ENCODE data around the gene TRIOBP. TPM values are rescaled to one million over a fixed set of nuclear protein-coding genes. Genes with fewer than 3 reads are reported as not detected.
"Not testable (repeated sequence)": the region's sequence is repeated elsewhere in the genome, so short reads cannot be mapped to it uniquely, and the experiment has no call there.

The TRIOBP gene
- polyA plus RNA-seq, 10 donors: 33.4 to 61.8 (median 43.9) TPM

DNA sequence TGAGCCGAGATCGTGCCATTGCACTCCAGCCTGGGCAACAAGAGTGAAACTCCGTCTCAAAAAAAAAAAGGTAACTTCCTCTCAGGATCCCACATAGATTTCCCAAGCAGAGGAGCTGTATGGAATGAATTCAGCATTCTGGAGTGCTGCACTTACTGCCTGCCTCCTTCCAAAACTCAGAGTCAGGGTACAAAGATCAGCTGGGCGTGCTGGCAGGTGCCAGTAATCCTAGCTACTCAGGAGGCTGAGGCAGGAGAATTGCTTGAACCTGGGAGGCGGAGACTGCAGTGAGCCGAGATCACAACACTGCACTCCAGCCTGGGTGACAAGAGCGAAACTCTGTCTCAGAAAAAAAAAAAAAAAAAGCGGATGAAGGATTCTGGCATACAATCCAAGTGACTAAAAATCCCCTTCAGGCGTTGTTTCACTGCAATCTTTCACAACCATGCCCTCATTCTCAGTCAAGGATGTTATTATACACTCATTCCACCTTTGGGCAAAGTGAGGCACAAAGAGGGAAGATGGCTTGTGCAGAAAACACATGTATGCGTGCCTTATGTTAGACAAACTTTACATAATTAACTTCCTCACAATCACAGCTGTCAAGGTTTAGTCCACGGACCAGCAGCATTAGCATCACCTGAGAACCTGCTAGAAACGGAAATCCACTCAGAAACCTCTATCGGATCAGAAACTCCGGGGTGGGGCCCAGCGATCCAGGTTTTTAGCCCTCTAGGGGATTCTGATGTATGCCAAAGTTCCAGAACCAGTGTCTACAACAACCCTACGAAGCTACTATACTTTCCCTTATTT lies 11.8 kb upstream of the TRIOBP start:
- DNase-seq: no peak

DNA sequence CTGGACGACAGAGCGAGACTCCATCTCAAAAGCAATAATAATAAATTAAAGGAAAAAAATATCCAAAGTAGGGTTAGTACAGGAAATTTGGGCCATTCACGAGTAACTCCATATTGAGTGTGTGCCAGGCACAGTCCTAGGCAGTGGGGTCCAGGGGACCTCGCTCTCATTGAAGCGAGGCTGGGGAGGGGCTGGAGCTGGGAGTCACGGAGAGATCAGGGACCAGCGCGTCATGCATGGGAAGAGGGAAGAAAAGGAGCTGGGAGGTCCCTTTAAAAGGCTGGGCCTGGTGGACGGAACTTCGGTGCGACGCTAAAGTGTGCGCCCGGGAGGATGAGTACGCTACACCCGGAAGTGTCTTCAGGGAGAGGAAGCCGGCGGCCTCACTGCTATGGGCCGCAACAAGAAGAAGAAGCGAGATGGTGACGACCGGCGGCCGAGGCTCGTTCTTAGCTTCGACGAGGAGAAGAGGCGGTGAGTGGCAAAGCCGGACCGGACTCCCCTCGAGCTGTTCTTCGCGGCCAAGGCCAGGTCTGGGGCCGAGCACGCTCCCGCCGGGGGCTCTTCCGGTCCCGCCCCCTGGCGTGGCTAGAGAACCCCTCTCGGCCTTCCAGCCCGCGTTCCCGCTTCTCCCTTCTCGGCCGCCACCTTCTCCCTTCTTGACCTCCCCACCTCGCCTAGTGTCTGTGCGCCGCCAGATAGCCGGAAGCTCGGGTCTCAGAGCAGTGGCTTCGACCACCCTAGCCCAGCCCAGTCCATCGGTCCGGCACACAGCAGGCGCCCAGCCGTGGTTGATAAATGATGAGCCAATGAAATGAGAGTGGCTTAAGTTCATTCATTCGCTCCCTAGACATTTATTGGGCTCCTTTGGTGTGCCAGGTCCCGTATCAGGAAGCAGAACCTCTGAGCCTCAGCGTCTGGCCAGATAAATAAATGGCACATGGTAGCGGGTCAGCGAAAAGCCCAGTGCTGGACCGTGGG lies 10.6 kb upstream of the TRIOBP start, which contains the start of gene NOL12:
NOL12 (plus strand) TSS at position 342 of the 981 bp plus-strand sequence; CDS start at position 392, 50 bp downstream.
- peak; percentile 87 to 97 (median 91) for DNase-seq

DNA sequence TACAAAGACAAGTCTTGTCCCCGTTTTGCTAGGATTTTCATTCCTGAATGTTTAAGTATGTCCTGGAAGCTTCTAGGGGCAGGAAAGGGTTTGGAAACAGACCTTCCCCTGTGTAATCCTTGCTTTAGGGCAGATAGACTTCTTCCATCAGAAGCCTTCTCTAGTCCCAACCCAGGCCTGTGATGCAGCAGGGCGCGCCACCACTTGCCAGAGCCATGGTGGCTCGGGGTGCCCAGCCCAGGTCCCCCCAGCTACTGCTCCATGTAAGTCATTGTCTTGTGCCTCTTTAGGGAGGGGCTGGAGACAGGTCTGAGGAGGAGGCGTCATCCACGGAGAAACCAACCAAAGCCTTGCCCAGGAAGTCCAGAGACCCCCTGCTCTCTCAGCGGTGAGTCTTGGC lies 6.4 kb upstream of the TRIOBP start:
- DNase-seq: no peak

DNA sequence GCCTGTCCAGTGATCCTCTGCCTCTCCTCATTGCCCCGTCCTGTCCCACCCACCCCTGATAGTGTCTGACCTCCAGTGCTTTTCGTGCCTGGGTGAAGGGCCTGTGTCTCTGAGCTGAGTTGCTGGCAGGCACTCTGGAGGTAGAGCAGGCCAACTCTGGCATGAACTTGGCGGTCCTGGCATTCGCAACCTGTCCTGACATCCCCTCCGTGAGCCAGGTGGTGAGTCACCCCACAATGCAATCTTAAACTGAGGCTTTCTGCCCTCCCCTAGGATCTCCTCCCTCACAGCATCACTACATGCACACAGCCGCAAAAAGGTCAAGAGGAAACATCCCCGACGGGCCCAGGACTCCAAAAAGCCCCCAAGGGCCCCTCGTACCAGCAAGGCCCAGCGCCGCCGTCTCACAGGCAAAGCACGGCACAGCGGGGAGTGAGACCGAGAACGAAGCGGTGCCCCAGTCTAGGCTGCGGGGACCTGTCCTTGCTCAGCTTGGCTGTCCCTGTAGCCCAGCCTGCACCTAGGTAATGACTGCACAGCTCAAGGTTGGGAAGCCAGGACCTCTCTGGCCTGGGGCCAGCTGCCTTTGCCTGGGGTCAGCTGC lies 5.8 kb upstream of the TRIOBP start:
- no peak for DNase-seq

DNA sequence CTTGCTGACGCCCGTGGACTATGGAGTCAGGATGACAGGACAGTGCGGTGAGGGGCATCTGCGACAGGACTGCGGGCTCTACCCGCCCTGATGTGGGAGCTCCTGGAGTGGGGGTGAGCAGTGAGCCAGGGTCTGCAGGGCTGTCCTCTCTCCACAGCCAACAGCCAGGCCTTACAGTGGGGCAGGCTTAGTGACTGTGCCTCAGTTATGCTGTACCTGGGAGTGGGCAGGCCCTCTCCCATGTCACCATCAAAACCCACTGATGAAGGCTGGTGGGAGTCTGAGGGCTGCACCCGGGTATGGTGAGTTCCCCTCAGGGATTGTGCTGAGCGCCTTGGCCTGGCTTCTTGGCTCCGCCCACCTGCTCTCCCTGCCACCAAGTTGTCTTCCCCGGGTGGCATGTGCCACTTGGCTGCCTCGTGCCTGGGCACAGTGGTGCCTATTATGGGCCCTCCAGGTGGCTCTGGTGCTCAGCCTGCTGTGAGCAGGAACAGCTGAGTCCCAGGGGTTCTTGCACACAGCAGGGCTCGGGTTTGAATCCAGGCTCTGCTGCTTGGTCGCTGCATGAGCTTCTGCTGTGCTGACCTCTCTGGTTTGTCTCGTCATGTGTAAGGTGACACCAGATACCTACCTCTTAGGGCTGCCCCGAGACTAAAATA lies 4.1 kb upstream of the TRIOBP start:
- DNase-seq: no peak

DNA sequence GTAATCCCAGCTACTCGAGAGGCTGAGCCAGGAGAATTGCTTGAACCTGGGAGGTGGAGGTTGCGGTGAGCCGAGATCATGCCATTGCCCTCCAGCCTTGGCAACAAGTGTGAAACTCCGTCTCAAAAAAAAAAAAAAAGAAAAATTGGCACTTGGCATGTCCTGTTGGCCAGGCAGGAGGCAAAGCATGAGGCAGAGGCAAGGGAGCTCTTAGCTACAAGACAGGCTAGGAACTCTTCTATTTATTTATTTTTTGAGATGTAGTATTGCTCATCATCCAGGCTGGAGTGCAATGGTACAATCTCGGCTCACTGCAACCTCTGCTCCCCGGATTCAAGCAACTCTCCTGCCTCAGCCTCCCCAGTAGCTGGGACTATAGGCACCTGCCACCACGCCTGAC lies 2.7 kb upstream of the TRIOBP start:
- not testable (repeated sequence) for DNase-seq

DNA sequence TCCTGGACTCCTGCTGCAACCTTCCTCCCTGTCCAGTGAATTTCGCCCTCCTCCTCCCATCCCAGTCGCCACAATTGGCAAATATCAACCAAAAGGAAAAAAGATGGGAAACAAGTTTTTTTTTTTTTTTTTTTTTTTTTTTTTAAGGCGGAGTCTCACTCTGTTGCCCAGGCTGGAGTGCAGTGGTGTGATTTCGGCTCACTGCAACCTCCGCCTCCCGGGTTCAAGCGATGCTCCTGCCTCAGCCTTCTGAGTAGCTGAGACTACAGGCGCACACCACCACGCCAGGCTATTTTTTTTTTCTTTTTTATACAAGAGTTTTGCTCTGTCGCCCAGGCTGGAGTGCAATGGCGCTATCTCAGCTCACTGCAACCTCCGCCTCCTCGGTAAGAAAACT lies 590 bp upstream of the TRIOBP start:
- not testable (repeated sequence) for DNase-seq

DNA sequence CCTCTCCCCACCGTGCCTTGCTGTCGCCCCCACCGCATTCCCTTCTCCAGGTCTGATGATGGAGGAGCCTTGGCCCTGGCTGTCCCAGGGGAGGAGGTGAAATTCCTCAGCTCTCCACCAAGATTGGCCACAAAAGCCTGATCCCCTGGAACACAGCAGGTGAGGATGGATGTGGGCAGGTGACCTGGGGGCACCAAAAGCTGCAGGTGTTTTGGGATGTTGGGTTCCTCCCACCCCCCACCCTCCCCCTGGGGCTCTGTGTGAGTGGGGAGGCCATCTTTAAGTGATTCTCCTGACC lies 639 bp downstream of the TRIOBP start:
- no peak for DNase-seq

DNA sequence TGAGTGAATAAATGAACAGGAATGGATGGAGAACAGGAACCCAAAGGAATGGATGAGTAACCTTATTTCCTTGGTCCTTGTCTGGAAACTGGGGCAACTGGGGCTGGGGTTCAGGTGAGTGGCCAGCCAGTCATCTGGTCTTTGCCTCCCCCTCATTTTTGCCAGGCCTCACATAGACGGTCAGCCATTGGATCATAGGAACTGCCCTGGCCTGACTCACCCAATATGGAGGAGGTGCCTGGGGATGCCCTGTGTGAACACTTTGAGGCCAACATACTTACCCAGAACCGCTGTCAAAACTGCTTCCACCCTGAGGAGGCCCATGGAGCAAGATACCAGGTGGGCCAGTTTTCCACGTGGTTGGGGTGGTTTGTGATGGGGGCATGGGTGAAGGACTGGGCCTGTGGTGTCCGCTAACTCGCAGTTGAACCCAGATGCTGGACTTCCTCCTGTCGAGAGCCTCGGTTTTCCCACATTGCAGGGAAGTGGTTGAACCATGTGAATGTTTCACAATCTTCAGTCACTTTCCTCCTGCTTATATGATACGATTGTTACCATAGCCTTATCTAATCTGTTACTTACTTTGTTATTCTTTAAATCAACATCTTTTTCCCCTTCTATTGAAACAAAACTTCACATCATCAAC lies 4.4 kb downstream of the TRIOBP start:
- no peak for DNase-seq

DNA sequence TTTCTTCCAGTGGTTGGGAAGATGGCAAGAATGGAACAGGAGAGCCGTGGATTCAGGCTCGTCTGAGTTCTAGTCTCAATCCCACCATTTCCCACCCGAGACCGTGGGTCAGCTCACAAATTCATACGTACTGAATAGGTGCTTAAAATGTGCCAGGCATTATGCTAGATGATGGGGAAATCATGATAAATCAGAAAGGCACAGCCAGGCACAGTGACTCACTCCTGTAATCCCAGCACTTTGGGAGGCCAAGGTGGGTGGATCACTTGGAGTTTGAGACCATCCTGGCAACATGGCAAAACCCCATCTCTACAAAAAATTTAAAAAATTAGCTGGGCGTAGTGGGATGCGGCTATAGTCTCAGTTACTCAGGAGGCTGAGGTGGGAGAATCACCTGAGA lies 7.1 kb downstream of the TRIOBP start:
- DNase-seq: no peak

DNA sequence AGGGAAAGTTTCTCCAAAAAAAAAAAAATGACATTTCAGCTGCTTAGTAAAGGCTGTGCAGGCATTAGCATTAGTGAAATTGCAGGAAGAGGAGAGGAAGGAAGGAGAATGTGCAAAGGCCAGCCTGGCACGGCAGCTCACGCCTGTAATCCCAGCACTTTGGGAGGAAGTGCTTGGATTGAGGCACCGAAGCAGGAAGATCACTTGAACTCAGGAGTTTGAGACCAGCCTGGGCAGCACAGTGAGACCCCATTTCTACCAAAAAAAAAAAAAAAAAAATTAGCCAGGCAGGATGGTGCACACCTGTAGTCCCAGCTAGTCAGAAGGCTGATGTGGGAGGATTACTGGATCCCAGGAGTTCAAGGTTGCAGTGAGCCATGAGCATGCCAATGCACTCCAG lies 7.8 kb downstream of the TRIOBP start:
- no peak for DNase-seq

DNA sequence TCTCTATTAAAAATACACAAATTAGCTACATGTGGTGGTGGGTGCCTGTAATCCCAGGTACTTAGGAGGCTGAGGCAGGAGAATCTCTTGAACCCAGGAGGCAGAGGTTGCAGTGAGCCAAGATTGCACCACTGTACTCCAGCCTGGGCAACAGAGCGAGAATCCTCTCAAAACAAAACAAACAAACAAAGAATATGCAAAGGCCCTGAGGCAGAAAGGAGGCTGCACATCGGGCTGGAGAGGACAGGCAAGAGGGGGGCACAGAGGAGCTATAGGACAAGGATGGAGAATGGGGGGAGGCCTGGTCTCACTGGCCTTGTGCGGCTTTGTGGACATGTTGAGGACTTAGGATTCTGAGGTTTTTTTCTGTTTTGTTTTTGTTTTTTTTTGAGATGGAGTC lies 8.4 kb downstream of the TRIOBP start:
- DNase-seq: no peak

DNA sequence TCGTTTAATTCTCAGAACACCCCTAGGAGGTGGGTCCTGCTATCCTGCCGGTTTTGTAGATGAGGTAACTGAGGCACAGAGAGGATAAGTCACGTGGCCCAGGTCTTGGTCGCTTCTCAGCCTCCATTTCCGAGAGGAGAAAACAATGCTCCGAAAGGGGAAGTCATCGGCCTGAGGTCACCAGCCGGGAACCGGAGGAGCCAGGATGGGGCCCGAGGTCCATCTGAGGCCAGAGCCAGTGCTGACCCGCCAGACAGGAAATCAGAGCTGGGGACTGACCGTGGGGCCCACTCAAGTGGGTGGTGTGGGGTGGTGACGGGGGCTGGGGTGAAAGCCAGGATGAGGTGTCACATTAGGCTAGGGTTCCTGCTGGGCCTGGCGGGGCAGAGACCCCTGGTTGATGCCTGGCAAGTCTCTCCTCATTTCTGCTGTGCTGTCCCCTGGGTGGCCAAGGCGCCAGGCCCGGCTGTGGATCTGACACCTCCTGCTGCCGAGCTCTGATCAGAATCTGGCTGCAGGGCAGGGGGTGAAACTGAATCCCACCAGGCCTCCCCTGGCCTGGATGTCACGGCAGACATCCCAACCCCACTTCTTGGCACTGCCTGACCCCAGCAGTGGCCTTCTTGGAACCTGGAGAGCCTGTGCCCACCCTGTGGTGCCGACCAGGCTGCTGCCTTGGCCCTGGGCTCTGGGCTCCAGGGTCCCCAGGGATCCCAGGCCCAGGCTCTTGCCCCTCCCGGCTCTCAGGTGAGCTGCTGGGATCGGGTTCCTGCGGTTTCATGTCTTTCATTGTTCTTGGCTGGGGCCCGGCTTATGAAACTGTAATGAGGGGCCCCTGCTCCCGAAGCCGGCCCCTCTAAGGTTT lies 12.0 kb downstream of the TRIOBP start:
- DNase-seq: no peak

DNA sequence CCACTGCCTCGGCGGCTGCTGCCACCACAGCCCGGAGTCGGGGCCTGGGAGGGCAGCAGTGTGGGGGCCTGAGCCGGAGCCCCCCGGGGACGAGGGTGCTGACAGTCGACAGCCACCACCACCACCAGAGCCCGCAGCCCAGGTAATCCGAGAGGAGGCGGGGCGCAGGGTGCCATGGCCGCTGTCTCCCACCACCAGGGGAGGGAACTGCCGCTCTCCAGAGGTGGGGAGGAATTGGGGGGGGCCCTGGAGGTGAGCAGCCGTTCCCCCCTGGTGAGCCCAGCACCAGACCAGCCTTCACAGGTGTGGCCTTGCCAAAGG lies 12.6 kb downstream of the TRIOBP start:
- DNase-seq: no peak

DNA sequence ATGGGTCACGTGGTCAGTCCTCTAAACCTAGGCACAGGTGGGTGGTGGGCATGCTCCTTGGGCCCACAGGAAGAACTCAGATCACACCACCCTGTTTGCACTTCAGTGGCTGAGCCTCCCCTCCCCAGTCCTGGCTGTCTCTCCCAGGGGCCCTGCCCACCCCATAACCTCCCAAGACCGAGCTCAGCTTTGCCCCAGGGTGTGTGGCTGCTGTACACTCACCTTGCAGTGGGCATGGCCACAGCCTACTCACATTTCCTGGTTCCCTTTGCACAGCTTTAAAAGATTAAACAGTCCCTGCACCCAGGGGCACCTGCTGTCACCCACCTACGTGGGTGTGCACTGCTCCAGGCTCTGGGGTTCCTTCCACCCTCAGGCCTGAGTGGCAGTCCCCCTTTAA lies 13.8 kb downstream of the TRIOBP start:
- DNase-seq: no peak

DNA sequence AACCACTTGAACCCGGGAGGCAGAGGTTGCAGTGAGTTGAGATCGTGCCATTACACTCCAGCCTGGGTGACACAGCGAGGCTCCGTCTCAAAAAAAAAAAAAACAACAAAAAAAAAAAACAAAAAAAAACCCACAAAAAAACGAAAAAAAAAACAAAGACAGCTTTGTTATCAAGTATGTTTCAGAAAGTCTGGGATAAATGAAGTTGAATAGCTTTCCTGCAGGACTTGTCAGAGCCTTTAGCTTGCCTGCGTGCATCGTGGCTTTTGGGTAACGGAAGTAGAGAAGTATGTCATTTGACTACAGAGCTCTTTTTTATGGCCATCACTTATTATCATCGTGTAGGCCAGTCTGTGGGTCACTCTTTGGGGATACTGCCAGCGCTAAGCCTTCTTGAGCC lies 14.6 kb downstream of the TRIOBP start:
- DNase-seq: no peak

DNA sequence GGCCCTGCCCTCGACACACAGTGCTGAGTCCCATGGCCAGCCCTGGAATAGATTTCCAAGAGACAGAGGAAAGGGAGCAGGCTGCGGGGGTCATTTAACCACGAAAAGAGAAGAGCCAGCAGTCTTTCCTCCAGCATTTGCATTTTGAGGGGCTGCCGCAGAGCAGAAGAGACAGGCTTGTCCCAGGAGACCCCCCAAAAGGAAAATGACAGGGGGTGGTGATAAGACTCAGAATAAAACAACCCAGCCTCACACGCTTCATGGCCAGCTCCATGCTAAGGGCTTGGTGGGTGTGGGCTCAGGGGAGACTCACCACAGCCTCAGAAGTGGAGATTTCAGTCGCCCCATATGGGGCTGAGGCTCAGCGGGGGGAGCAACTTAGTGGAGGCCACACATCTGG lies 16.9 kb downstream of the TRIOBP start:
- DNase-seq: no peak

DNA sequence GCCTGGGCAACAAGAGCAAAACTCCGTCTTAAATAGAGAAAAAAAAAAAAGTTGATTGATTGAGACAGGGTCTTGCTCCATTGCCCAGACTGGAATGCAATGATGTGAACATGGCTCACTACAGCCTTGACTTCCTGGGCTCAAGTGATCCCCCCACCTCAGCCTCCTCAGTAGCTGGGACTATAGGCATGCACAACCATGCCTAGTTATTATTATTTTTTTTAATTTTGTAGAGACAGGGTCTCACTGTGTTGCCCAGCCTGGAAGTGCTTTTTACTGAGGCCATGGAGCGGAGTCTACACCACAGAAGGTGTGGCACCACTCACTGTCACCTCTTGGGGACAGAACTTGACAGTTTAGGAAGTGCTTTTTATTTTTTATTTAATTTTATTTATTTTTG lies 17.8 kb downstream of the TRIOBP start:
- DNase-seq: no peak

DNA sequence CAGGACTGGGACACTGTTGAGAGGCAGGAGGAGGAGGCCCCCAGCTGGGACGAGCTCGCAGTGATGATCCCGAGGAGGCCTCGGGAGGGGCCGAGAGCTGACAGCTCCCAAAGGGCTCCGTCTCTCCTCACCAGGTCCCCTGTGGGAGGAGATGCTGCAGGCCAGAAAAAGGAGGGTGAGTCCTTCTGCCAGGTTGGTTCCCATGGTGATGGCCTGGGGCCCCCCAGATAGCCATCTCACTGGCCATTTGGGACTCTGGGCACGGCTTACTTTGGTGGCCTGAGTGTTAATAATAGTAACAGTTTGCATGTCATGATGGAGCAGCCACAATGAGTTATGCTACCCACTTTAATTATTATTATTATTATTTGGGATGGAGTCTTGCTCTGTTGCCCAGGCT lies 18.9 kb downstream of the TRIOBP start:
- no peak for DNase-seq

DNA sequence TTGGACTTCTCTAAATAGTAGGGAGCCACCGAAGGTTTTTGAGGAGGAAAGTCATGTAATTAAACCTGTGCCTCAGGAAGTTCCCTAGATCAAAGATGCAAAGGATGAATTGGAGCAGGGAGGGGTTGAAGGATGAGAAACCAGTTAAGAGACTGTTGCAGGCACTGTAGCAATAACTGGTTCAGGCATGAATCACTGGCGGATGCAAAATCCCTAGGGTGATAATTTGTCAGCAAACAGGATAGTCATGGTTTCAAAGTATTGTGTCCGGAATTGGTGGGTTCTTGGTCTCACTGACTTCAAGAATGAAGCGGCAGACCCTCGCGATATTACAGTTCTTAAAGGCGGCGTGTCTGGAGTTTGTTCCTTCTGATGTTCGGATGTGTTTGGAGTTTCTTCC lies 19.9 kb downstream of the TRIOBP start:
- no peak for DNase-seq

DNA sequence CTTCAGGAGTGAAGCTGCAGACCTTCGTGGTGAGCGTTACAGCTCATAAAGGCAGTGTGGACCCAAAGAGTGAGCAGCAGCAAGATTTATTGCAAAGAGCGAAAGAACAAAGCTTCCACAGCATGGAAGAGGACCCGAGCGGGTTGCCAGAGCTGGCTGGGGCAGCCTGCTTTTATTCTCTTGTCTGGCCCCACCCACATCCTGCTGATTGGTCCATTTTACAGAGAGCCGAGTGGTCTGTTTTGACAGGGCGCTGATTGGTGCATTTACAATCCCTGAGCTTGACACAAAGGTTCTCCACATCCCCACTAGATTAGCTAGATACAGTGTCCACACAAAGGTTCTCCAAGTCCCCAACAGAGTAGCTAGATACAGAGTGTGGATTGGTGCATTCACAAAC lies 20.4 kb downstream of the TRIOBP start:
- DNase-seq: not testable (repeated sequence)
